Measurements from ENCODE around the gene GALNTL6. TPM values are rescaled to one million over a fixed set of nuclear protein-coding genes. Genes with fewer than 3 reads are reported as not detected.

Gene GALNTL6
- total RNA-seq, 2 experiments from 2014 or later = not detected

DNA sequence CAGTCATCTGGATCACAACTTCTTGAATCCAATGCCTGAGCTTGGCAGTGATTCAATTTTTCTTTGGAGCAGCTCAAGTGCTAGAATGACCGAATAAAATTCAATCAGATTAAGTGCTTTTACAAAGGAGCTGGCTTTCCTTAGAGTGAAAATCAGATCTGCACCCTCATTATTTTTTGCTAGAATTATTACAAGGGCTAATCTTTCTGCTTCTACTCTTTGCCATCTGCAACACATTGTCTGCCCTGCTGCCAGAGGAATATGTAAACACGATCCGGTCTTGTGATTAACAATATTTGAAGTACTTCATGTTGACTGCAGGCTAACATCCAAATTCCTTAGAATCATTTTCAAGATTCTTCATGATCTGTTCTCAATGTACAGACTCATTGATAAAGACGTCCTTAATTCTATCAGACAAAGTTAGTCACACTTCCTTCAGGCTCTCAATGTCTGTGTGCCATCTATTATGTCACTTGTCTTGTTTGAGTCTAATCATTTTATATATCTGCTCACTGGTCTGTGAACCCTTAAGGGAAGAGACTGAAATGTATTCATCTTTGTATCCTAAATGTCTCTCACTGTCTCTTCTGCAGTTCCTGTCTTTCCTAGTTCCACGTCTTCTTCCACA is 531.2 kb downstream of the GALNTL6 start:
- CTCF ChIA-PET = no interaction called here
- H3K9me3 Mint-ChIP-seq = peaks cover 4% of the 10 kb centered on the region
- H3K4me3 Mint-ChIP-seq = no peak overlapping the region
- DNase-seq = no peak
- no peaks in the 10 kb centered on the region for H3K36me3 Mint-ChIP-seq
- POLR2A ChIA-PET = no interaction called here
- intact Hi-C loops (cut with micrococcal nuclease) = no loop called here
- no peaks in the 10 kb centered on the region for H3K27me3 Mint-ChIP-seq
- no peaks in the 10 kb centered on the region for H3K4me1 Mint-ChIP-seq (ENCODE audit: low read depth)
- no peak overlapping the region for H3K27ac Mint-ChIP-seq

DNA sequence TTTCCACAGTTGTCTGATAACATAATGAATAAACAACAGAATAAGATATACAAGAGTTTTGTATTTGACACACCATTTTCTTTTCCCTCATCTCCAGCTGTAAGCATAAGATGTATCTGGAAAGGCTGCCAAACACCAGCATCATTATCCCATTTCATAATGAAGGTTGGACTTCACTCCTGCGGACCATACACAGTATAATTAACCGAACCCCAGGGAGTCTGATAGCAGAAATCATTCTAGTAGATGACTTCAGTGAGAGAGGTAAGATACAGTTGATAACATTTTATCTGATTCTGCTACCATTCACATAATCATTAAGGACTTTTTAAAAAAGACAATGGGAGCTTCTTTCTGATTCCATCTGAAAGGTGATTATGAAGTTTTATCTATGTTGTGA is 535.2 kb downstream of the GALNTL6 start:
- H3K36me3 Mint-ChIP-seq = no peaks in the 10 kb centered on the region
- H3K4me1 Mint-ChIP-seq (ENCODE audit: low read depth) = no peaks in the 10 kb centered on the region
- CTCF ChIA-PET = no interaction called here
- H3K4me3 Mint-ChIP-seq = no peak overlapping the region
- no peak overlapping the region for H3K27ac Mint-ChIP-seq
- no peak for DNase-seq
- POLR2A ChIA-PET = no interaction called here
- no peaks in the 10 kb centered on the region for H3K27me3 Mint-ChIP-seq
- H3K9me3 Mint-ChIP-seq = no peaks in the 10 kb centered on the region
- intact Hi-C loops (cut with micrococcal nuclease) = no loop called here

GRCh38 chr4:172352356-172352755 is 539.2 kb downstream of the GALNTL6 start:
- no peak for DNase-seq
- Mint-ChIP-seq H3K27ac (no peak overlapping the region), H3K4me1 (ENCODE audit: low read depth) (no peaks in the 10 kb centered on the region), H3K27me3 (no peaks in the 10 kb centered on the region), H3K4me3 (no peak overlapping the region), H3K36me3 (no peaks in the 10 kb centered on the region), H3K9me3 (no peaks in the 10 kb centered on the region)
- POLR2A ChIA-PET = no interaction called here
- CTCF ChIA-PET = no interaction called here
- intact Hi-C loops (cut with micrococcal nuclease) = no loop called here

DNA sequence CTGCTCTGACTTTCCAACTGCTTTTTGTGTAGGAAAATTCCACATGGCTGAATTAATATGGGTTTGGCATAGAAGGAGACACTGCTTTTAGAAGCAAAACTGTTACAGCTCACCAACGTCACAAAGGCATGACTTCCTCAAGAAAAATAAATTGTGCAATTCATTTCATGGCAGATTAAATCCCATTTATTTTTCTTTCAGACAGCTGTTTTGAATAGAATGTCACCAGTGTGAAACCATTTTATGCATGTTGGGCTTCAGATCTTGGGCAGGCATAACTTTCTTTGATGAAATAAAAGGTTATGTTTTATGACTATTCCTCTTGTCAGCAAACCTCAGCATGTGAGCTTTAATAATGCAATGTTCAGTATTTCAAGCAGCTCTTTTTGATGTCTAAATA is 542.8 kb downstream of the GALNTL6 start:
- CTCF ChIA-PET = no interaction called here

GRCh38 chr4:172357006-172357540 is 543.9 kb downstream of the GALNTL6 start:
- no peak overlapping the region for H3K4me3 Mint-ChIP-seq
- peaks cover 3% of the 10 kb centered on the region for H3K9me3 Mint-ChIP-seq
- intact Hi-C loops (cut with micrococcal nuclease) = no loop called here
- no peaks in the 10 kb centered on the region for H3K27me3 Mint-ChIP-seq
- POLR2A ChIA-PET = no interaction called here
- H3K4me1 Mint-ChIP-seq (ENCODE audit: low read depth) = no peaks in the 10 kb centered on the region
- H3K27ac Mint-ChIP-seq = no peak overlapping the region
- CTCF ChIA-PET = no interaction called here
- H3K36me3 Mint-ChIP-seq = no peaks in the 10 kb centered on the region
- DNase-seq = no peak

More for the DNA sequence above, 542.8 kb downstream of the GALNTL6 start:
- no peak for DNase-seq
- POLR2A ChIA-PET = no interaction called here
- Mint-ChIP-seq H3K36me3 (no peaks in the 10 kb centered on the region), H3K9me3 (peaks cover 3% of the 10 kb centered on the region), H3K4me1 (ENCODE audit: low read depth) (no peaks in the 10 kb centered on the region), H3K27me3 (no peaks in the 10 kb centered on the region), H3K4me3 (no peak overlapping the region), H3K27ac (no peak overlapping the region)
- intact Hi-C loops (cut with micrococcal nuclease) = no loop called here

DNA sequence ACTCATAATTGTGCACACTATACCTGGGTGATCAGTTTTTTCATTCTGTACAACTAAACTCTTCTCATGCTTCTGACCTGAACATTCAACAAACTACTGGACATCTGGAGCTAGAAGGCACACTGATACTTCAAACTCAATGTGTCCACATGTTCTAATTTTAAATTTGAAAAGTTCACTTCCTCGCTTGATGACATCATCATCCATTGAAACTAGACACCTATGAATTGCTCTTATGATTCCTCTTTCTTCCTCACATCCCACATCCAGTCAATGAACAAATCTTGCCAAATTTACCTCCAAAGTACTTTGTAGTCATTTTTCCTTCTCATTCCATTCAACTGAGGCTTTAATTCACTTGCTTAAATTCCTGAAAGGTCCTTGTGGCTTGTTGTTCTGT is 549.4 kb downstream of the GALNTL6 start:
- intact Hi-C loops (cut with micrococcal nuclease) = no loop called here
- no peak for DNase-seq
- H3K27me3 Mint-ChIP-seq = no peaks in the 10 kb centered on the region
- H3K27ac Mint-ChIP-seq = no peak overlapping the region
- no peaks in the 10 kb centered on the region for H3K4me1 Mint-ChIP-seq (ENCODE audit: low read depth)
- H3K36me3 Mint-ChIP-seq = no peaks in the 10 kb centered on the region
- peaks cover 3% of the 10 kb centered on the region for H3K9me3 Mint-ChIP-seq
- H3K4me3 Mint-ChIP-seq = no peak overlapping the region
- ChIA-PET CTCF (no interaction called here), POLR2A (no interaction called here)

GRCh38 chr4:172369471-172369959 is 556.3 kb downstream of the GALNTL6 start:
- Mint-ChIP-seq H3K36me3 (no peaks in the 10 kb centered on the region), H3K9me3 (peaks cover 4% of the 10 kb centered on the region), H3K27me3 (no peaks in the 10 kb centered on the region), H3K4me3 (no peak overlapping the region), H3K27ac (no peak overlapping the region), H3K4me1 (ENCODE audit: low read depth) (no peaks in the 10 kb centered on the region)
- CTCF ChIA-PET = no interaction called here
- intact Hi-C loops (cut with micrococcal nuclease) = no loop called here
- POLR2A ChIA-PET = no interaction called here
- DNase-seq = no peak

- ChIA-PET POLR2A (no interaction called here), CTCF (no interaction called here)
- no peak for DNase-seq
- Mint-ChIP-seq H3K9me3 (peaks cover 11% of the 10 kb centered on the region), H3K36me3 (no peaks in the 10 kb centered on the region), H3K4me1 (ENCODE audit: low read depth) (no peaks in the 10 kb centered on the region), H3K27ac (no peak overlapping the region), H3K4me3 (no peak overlapping the region), H3K27me3 (no peaks in the 10 kb centered on the region)
- intact Hi-C loops (cut with micrococcal nuclease) = no loop called here
Measured at GRCh38 chr4:172377486-172378140, 564.4 kb downstream of the GALNTL6 start.

DNA sequence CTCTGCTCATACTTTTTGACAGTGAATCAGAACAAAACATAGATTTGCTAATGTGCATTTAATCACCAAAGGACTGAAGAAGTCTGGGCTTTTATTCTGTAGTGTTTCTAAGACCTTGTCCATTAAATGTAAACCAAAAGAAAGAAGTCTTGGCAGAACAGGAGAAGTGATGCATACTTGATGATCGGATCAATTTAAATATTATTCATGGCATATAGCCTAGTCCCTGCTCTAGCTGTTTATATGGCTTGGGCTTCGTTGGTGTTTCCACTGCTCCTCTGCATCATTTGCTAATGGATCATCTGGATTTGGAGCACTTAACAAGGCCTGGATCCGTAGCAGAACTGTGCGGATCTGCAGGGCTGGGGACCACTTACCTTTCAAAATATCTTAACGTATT is 566.6 kb downstream of the GALNTL6 start:
- Mint-ChIP-seq H3K4me3 (no peak overlapping the region), H3K36me3 (no peaks in the 10 kb centered on the region), H3K27me3 (no peaks in the 10 kb centered on the region), H3K9me3 (peaks cover 11% of the 10 kb centered on the region), H3K4me1 (ENCODE audit: low read depth) (no peaks in the 10 kb centered on the region), H3K27ac (no peak overlapping the region)
- POLR2A ChIA-PET = no interaction called here
- intact Hi-C loops (cut with micrococcal nuclease) = no loop called here
- DNase-seq = no peak
- CTCF ChIA-PET = no interaction called here

GRCh38 chr4:172390331-172390730 is 577.1 kb downstream of the GALNTL6 start:
- no peaks in the 10 kb centered on the region for H3K9me3 Mint-ChIP-seq
- no peaks in the 10 kb centered on the region for H3K4me1 Mint-ChIP-seq (ENCODE audit: low read depth)
- intact Hi-C loops (cut with micrococcal nuclease) = no loop called here
- no peak for DNase-seq
- H3K36me3 Mint-ChIP-seq = no peaks in the 10 kb centered on the region
- no peak overlapping the region for H3K4me3 Mint-ChIP-seq
- H3K27ac Mint-ChIP-seq = no peak overlapping the region
- no peaks in the 10 kb centered on the region for H3K27me3 Mint-ChIP-seq
- POLR2A ChIA-PET = no interaction called here
- CTCF ChIA-PET = no interaction called here

- intact Hi-C loops (cut with micrococcal nuclease) = no loop called here
- Mint-ChIP-seq H3K36me3 (no peaks in the 10 kb centered on the region), H3K27me3 (no peaks in the 10 kb centered on the region), H3K9me3 (no peaks in the 10 kb centered on the region), H3K4me3 (no peak overlapping the region), H3K27ac (no peak overlapping the region), H3K4me1 (ENCODE audit: low read depth) (no peaks in the 10 kb centered on the region)
- ChIA-PET POLR2A (no interaction called here), CTCF (no interaction called here)
- no peak for DNase-seq
Measured at GRCh38 chr4:172392741-172393140, 579.5 kb downstream of the GALNTL6 start.

- H3K4me1 Mint-ChIP-seq (ENCODE audit: low read depth) = no peaks in the 10 kb centered on the region
- H3K27me3 Mint-ChIP-seq = no peaks in the 10 kb centered on the region
- H3K36me3 Mint-ChIP-seq = no peaks in the 10 kb centered on the region
- no peak for DNase-seq
- POLR2A ChIA-PET = no interaction called here
- CTCF ChIA-PET = no interaction called here
- H3K9me3 Mint-ChIP-seq = no peaks in the 10 kb centered on the region
- intact Hi-C loops (cut with micrococcal nuclease) = no loop called here
- no peak overlapping the region for H3K4me3 Mint-ChIP-seq
- no peak overlapping the region for H3K27ac Mint-ChIP-seq
Measured at GRCh38 chr4:172393220-172393619, 580.0 kb downstream of the GALNTL6 start.

- no peaks in the 10 kb centered on the region for H3K4me1 Mint-ChIP-seq (ENCODE audit: low read depth)
- no peaks in the 10 kb centered on the region for H3K27me3 Mint-ChIP-seq
- CTCF ChIA-PET = no interaction called here
- intact Hi-C loops (cut with micrococcal nuclease) = no loop called here
- POLR2A ChIA-PET = no interaction called here
- H3K4me3 Mint-ChIP-seq = no peak overlapping the region
- peaks cover 5% of the 10 kb centered on the region for H3K9me3 Mint-ChIP-seq
- H3K36me3 Mint-ChIP-seq = no peaks in the 10 kb centered on the region
- DNase-seq = no peak
- no peak overlapping the region for H3K27ac Mint-ChIP-seq
Measured at GRCh38 chr4:172404676-172405075, 591.5 kb downstream of the GALNTL6 start.

Data from activated CD4-positive, alpha-beta memory T cell treated with anti-CD3 and anti-CD28 coated beads for 36 hours (primary cell).